Posterior vena cava (tissue), 2 donors: Measurements from ENCODE around the gene MAP2K7. TPM values are rescaled to one million over a fixed set of nuclear protein-coding genes. Genes with fewer than 3 reads are reported as not detected.

ENCODE experiments used
- DNase-seq: peaks from one replicate; pipeline ENCODE4 v3.0.0-alpha.2; 2020; ENCODE audit warnings: low spot score
- intact Hi-C, 2 donors: fragments of 100-400 bp; cut with DNase I; formaldehyde crosslinking; loops; one replicate each; pipeline versions ENCODE4 v1.14.1 to v1.14.2; 2022 to 2023
- total RNA-seq, 2 donors: library from RNA; stranded (reverse); fragmentation: NEBNext Ultra II Directional; extraction: Animal tissue kit (Norgen Biotek cat#: 25700); gene quantifications; one replicate each; pipeline ENCODE4 v1.2.1, GENCODE V29; 2021
- donor health status: DM: yes; HTN: yes; CAD: no.
- donor health status: DM: yes; HTN: yes; CAD: no.

MAP2K7 gene
- total RNA-seq, 2 donors from 2014 or later, result 22.2 to 26.6 TPM

DNA sequence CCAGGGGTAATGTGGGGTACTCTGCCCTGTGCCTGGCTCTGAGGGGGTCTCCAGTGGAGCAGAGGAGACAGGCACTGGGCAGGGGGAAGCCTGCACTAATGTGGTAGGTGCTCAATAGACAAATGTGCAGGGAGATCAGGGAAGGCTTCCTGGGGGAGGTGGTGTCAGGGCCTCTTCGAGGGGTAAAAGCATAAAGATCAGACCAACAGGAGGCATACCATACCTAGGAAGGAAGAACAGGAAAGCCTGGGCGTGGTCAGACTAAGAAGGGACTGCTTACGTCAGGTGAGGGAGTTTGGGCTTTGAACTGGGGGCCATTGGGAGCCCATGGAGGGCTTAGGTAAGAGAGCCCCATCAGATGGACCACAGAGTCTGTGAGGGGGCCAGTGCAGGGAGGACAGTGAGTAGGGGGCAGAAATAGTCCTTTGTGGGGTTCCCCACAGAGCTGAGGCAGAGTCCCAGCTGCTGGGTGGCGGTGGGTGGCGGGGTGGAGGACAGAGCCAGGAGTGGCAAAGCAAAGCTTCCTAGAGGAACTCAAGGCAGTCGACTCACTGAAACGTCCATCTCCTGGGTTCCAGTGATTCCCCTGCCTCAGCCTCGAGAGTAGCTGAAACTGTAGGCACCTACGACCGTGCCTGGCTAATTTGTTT lies 38.3 kb upstream of the MAP2K7 start:
- intact Hi-C loops, result no loop called here
- no peak for DNase-seq

DNA sequence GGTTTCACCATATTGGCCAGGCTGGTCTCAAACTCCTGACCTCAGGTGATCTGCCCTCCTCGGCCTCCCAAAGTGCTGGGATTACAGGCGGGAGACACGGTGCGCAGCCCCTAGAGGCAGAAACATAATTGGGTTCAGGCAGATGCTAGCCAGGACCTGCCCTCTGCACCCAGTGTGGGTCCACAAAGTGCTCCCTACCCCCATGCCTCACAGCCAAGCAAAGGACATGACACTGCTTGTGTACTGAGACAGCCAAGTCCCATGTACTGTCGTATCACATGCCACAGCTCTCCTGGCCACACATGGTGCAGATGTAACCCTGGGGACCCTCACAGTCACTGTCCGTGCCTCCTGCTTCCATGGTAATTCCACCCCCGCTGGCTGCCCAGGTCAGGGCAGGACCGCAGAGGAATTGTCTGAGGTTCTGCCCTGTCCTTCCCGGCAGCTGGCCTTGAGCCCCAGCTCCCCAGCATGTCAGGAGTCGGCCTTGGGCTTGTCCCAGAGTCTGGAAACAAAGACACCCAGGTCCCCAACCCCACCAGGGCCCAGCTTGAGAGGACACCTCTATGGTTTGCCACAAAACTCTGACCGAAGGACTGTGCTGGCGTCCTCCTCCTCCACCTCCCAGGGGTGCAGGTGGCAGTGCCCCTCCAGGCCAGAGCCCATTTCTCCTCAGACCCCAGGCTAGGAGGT lies 37.1 kb upstream of the MAP2K7 start:
- no peak for DNase-seq
- intact Hi-C loops, result no loop called here

DNA sequence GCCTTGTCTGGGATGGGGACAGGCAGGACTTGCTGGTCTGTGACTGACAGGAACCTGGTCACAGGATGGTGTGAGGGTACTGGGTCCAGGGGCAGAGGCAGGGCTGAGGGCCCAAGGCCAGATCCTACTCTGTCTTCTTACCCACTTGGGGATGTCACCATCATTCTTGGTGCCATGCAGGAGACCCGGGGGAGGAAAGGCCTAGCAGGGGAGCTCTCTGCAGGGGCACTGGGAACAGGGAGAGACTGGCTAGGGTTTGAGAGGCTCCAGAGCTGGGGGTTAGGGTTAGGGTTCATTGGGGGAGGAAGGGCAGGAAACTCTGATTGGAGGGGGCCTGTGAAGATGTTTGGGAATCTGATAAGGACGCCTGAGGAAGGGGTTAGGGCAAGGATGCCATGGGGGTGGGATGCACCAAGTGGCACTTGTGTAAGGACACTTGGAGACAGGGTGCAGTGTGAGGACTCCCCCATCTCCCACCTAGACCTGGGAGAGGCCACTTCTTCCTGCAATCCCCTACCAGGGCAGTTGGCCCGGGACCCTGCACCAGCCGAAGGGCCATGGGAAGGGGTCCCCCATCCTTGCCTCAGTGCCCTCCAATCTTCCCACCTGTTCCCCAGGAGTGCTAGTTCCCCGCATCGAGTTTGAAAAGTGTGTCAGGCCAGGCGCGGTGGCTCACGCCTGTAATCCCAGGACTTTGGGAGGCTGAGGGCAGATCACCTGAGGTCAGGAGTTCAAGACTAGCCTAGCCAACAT lies 36.4 kb upstream of the MAP2K7 start:
- no peak for DNase-seq
- intact Hi-C loops, result no loop called here

DNA sequence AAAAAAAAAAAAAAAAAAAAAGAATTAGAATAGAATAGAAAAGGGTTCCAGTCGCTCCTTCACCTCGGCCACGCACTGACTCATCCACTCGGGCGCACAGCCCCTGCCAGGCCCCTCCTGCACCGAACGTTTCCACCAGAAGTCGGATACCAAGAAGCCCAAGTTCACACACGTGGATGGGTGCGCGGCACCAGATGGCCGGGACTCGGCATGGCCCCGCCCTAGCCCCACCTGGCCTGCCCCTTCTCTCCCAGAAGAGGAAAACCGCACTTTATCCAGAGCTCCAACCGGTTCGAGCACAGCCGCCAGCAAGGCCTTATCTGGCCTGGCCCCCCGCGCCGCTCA lies 35.4 kb upstream of the MAP2K7 start:
- intact Hi-C loops, result no loop called here
- no peak for DNase-seq

DNA sequence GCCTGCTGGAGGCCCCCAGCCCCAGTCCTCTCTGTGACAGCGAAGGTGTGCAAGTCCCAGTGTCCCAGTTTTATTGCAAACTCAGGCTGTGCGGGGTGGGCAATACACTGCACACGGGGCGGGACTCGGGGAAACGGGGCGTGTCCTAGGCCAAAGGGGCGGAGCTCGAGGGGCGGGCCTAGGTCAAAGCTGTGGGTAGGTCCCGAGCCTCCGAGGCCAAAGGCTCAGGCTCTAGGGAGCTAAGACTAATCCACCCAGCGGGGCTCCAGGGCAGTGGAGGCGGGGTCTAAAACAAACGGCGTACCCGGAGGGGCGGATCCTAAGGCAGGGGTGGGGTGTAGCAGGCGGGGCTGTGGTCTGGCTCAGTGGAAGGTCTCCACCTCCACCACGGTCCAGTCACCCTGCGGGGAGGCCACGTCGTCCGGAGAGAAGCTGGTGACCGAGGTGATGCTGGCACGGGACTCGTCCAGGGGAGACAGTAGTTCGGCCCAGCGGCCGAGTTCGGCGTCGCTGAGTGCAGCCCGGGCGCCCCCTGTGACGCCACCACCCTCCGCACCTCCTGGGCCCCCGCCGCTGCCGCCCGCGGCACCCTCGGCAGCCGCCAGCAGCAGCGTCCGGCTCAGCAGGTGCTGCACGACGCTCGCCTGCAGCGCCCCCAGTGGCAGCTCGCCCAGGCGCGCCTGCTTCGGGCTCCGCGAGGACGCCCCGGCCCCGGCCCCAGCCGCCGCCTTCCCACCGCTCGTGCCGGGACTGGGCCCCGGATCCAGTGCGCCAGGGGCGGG lies 34.8 kb upstream of the MAP2K7 start:
- intact Hi-C loops, result no loop called here
- DNase-seq, result peak; percentile 88

DNA sequence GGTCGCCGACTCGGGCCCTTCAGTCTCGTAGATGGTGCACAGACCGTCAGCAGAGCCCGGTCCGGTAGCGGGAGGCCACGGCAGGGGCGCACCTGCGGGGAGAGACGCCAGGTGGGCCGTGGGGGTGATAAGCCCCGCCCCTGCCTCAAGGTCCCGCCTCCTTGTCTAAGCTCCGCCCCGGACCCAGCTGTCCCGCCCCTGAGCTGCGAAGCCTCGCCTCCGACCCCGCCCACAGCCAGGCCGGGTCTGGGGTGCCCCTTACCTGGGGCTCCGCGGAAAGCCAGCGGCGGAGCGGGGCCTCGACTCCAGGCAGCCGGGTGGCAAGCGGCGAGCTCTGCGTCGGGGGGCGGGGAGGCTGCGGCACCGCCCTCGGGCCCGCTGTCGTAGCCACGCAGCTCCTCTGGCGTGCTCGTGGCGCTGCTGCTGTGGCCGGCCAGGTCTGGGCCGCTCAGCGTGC lies 34.2 kb upstream of the MAP2K7 start:
- no peak for DNase-seq
- intact Hi-C loops, result no loop called here

DNA sequence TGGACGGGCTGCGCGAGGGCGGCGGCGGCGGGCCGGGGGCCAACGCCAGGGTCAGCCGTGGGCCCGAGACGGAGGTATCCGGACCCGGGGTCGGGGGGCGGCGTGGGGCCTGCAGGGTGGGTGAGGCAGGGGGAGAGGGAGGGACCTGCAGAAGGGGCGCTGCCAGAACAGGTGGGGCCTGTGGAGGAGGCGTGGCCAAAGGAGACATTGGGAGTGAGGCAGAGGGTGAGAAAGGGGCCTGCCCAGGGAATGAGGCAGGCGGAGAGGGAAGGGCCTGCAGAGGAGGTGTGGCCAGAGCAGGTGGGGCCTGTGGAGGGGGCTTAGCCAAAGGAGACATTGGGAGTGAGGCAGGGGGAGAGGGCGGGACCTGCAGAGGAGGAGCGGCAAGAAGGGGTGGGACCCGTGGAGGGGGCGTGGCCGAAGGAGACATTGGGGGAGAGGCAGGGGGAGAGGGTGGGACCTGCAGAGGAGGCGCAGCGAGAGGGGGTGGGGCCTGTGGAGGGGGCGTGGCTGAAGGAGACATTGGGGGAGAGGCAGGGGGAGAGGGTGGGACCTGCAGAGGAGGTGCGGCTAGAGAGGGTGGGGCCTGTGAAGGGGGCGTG lies 33.7 kb upstream of the MAP2K7 start:
- peak; percentile 90 for DNase-seq

DNA sequence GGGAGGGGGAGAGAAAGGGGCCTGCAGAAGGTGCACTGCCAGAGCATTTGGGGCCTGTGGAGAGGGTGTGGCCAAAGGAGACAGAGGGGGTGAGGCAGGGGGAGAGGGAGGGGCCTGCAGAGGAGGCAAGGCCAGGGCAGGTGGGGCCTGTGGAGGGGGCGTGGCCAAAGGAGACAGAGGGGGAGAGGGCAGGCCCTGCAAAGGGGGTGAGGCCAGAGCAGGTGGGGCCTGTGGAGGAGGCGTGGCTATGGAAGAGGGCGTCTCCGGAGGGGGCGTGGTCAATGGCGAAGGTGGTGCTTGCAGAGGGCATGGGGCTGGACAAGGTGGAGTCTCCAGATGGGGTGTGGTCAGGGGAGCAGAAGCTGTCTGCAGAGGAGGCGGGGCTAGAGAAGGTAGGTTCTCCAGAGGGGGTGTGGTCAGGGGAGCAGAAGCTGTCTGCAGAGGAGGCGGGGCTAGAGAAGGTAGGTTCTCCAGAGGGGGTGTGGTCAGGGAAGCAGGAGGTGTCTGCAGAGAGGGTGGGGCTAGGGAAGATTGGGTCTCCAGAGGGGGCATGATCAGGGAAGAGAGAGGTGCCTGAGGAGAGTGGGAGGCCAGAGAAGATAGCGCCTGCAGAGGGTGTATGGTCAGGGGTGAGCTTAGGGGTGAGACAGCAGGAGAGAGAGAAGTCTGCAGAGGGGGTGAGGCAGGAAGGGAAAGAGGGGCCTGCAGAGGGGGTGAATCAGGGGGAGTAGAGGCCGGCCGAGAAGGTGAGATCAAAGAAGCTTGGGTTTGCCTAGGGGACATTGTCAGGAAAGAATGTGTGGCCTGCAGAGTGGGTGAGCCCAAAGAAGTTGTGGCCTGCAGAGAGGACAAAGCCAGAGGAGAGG lies 32.9 kb upstream of the MAP2K7 start:
- intact Hi-C loops, result no loop called here
- DNase-seq, result no peak

More for the DNA sequence above, 33.7 kb upstream of the MAP2K7 start:
- intact Hi-C loops, result no loop called here

DNA sequence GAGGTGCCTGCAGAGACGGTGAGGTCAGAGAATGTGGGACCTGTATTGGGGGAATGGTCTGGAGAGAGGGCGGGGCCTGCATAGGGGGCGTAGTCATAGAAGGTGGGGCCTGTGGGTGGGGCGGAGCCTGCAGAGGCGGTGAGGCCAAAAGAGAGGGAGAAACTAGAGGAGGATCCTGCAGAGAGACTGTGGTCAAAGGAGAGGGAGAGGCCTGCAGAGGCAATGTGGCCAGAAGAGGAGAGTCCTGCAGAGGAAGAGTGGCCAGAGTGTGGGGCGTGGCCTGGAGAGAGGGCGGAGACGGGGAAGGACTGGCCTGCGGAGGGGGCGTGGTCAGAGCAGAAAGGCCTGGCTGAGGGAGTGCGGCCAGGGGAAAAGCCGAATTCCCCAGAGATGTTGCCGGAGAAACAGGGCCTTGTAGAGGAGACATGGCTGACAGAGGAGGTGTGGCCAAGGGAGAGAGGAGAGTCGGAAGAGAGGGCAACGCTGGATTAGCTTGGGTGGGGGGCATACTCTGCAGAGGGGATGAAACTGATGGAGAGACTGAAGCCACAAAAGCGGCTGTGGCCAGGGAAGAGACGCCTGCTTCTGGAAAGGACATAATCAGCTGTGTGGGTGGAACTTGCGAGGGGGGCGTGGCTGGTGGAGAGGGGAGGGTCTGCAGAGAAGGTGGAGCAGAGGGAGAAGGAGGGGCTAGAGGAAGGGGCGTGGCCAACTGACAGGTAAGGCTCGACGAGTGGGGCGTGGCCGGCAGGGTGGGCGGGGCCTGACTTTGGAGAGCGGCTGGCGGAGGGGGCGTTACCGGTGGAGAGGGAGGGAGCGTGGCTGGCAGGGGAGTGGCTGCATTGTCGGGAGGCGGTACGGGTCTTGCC lies 32.0 kb upstream of the MAP2K7 start:
- intact Hi-C loops, result no loop called here
- peak; percentile 96 for DNase-seq

DNA sequence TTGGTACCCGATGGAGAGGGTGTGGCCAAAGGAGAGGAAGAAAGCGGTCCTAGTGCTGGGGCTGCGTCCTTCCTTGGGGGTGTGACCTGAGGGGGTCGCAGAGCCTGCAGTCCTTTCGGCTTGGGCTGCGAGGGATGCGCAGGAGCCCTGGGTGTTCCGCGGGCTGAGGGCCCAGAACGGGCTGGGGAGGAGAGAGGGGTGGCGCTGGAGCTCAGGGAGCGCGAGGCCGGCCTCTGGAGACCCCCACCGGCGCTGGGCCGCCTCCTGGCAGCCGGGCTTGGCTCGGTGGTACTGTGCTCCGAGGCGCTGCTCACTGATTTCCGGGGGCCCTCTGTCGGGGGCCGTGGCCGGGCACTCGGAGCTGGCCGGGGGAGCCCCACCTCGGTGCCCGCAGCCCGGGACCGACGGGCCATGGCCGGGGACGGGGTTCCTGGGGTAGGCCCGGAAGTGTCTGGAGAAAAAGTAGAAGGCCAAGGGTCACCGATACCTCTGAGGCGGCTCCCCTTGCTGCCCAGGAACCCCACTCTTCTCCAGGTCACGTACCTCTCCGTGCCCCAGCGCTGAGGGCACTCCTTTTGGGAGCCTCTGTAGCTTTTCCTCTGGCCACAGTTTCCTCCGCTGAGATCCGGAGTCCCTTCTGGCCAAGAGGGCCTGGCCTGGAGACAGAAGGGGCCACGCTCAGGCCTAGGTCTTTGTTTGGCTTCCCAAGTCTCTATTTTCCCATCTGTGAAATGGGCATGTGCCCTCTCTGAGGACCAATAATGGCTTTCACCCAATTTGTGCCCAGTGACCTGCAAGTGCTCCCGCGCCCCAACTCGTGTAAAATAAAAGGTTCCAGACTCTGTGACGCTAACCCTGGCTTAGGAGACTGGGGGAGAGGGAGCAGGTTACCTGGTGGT lies 31.1 kb upstream of the MAP2K7 start:
- DNase-seq, result no peak
- intact Hi-C loops, result no loop called here

DNA sequence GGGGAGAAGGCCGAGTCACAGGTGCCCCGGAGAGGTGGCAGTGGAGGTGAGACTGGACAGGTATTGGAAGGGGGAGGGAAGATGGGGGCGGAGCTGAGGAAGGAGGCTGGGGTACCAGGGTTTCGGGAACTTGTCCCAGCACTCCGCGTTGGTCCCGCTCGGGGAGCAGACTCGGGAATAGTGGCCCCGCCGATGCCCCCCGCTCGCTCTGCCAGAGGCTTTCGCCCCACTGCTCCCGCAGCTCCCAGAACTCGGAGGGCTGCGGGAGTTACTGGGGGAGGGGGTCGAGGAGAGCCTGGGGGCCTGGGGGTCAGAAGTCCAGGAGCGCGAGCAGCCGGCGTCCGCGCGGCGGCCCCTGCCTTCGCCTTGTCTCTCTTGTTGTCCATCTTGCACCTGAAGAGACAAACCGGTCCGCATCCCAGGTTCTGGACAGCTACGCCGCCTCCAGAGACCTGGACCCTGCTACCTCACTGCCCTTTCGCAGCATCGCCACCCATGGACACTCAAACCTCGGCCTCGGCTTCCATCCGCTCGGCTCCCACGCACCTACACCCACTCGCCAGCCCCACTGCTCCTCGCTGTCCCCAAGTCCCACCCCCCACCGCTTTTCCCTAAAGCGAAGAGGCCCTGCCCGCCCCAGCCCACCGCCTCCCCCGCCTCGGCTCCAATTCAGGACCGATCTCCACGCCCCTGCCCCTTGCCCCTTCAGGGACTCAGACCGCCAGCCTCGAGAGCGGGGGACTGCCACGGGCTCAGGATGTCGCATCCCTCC lies 30.2 kb upstream of the MAP2K7 start:
- no peak for DNase-seq
- intact Hi-C loops, result loop anchor here in 1 of 2 donors (1.0 kb wide), 1 partner anchor 43 kb away; the partner anchor contains the start of gene EVI5L

DNA sequence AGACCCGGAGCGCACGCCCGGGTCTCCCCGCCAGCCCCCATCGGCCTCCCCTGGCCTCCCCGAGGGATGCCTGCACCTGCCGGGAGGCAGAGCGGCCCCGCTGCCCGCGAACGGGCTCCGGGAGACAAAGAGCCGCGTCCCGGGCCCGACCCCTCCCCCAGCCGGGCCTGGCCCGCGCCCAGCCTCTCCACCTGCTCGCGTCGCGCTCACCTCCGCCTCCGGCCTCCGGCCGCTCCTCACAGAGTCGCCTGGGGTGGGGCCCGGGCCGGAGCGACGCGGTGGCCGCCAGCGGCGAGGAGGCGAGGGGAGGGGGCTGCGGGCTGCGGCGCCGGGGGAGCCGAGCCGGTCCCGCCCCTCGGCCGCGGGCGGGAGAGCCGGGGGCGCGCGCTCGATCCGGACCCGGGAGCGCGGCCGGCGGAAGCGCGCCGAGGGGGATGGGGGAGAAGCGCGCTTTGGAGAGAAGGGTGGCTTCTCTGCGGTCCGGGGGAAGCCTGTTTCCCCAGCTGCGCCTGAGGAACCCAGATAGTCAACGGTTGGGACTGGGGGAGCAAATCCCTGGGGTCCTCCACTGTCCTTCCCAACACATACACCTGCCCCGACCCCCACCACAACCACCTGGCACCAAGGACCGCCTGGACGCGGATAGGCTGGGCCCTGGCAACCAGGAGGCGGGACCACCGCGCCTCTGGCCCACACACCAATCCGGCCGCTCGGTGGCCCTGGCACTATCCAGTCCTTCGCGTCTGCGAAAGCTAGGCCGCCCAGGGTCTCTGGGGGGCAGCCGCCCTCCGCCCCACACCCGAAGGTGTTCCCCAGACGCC lies 29.4 kb upstream of the MAP2K7 start, which contains the start of gene PRR36:
Gene PRR36 (minus strand): TSS at position 315 of the 821 bp plus-strand sequence. CDS start 701 bp downstream, outside the sequence.
- intact Hi-C loops, result loop anchor here in 1 of 2 donors (1.0 kb wide), 1 partner anchor 44 kb away; the partner anchor contains the start of gene EVI5L
- DNase-seq, result no peak

DNA sequence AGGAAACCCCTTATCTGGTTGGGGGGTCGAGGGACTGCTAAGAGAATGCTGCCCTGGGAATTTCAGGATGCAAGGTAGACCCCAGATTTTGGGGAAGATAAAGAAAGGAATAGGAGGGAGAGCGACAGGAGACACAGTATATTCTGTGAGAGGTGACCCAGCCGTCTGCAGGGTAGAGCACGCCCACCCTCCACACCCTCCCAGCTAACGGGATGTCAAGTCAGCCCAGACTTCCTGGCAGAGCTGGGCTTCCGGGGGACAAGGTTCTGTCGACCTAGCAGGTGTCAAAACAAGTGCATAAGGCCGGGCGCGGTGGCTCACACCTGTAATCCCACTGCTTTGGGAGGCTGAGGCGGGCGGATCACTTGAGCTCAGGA lies 28.8 kb upstream of the MAP2K7 start:
- no peak for DNase-seq
- intact Hi-C loops, result loop anchor here in 1 of 2 donors (1.0 kb wide), 1 partner anchor 45 kb away; the partner anchor contains the start of gene EVI5L

DNA sequence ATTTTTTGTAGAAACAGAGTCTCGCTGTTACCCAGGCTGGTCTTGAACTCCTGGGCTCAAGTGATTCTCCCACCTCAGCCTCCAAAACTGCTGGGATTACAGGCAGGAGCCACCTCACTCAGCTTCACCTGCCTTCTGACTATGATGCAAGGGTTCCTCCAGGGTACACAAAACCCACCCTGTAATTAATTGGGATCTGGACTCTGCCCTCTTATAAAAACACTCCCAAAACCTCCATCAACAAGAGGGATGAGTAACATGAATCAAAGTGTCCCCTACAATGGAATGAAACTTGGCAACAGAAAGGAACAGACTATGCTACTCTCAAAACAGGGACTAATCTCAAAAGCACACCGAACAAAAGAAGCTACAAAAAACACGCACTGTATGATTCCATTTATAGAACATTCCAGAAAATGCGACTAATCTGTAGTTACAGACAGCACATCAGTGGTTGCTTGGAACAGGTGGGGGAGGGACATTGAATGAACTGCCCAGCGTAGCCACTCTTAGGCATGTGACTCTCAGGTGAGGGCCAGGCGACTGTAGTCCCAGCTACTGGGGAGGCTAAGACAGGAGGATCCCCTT lies 26.3 kb upstream of the MAP2K7 start:
- intact Hi-C loops, result no loop called here

More for the DNA sequence above, 26.3 kb upstream of the MAP2K7 start:
- no peak for DNase-seq
